ENCODE measurements around the gene DNMBP.

The DNMBP gene

GRCh38 chr10:100009793-100010676 lies at the start of gene DNMBP:
Gene DNMBP, minus strand, starts transcription at chr10:100009947. Its CDS starts 37,823 bp downstream, at chr10:99972124.
- peak; percentile 83 for DNase-seq (ENCODE audit: low read depth)

- DNase-seq (ENCODE audit: low read depth), result no peak
Observed at GRCh38 chr10:100057948-100058347, 48.2 kb upstream of the DNMBP start.

- DNase-seq (ENCODE audit: low read depth), result no peak
Observed at GRCh38 chr10:100053686-100054460, 44.1 kb upstream of the DNMBP start.

GRCh38 chr10:100046021-100046486 lies 36.3 kb upstream of the DNMBP start:
- peak; percentile 83 for DNase-seq (ENCODE audit: low read depth)

GRCh38 chr10:100045592-100045991 lies 35.8 kb upstream of the DNMBP start:
- peak; percentile 25 for DNase-seq (ENCODE audit: low read depth)

GRCh38 chr10:100043796-100044195 lies 34.0 kb upstream of the DNMBP start:
- peak; percentile 43 for DNase-seq (ENCODE audit: low read depth)

- no peak for DNase-seq (ENCODE audit: low read depth)
Observed at GRCh38 chr10:100043344-100043743, 33.6 kb upstream of the DNMBP start.

GRCh38 chr10:100041306-100042002 lies 31.7 kb upstream of the DNMBP start:
- DNase-seq (ENCODE audit: low read depth), result no peak

- DNase-seq (ENCODE audit: low read depth), result no peak
Observed at GRCh38 chr10:100038561-100039071, 28.9 kb upstream of the DNMBP start.

- peak; percentile 12 for DNase-seq (ENCODE audit: low read depth)
Observed at GRCh38 chr10:100037758-100038315, 28.1 kb upstream of the DNMBP start.

GRCh38 chr10:100036850-100037249 lies 27.1 kb upstream of the DNMBP start:
- no peak for DNase-seq (ENCODE audit: low read depth)

GRCh38 chr10:100033766-100034418 lies 24.1 kb upstream of the DNMBP start:
- no peak for DNase-seq (ENCODE audit: low read depth)

- DNase-seq (ENCODE audit: low read depth), result peak; percentile 53
Observed at GRCh38 chr10:100027416-100027815, 17.7 kb upstream of the DNMBP start.

- DNase-seq (ENCODE audit: low read depth), result no peak
Observed at GRCh38 chr10:100025576-100025975, 15.8 kb upstream of the DNMBP start.

GRCh38 chr10:100024748-100025147 lies 15.0 kb upstream of the DNMBP start:
- no peak for DNase-seq (ENCODE audit: low read depth)

GRCh38 chr10:100022403-100022802 lies 12.7 kb upstream of the DNMBP start:
- peak; percentile 81 for DNase-seq (ENCODE audit: low read depth)

- DNase-seq (ENCODE audit: low read depth), result no peak
Observed at GRCh38 chr10:100021322-100021721, 11.6 kb upstream of the DNMBP start.

- DNase-seq (ENCODE audit: low read depth), result no peak
Observed at GRCh38 chr10:100020886-100021253, 11.1 kb upstream of the DNMBP start.

GRCh38 chr10:100020142-100020885 lies 10.6 kb upstream of the DNMBP start:
- DNase-seq (ENCODE audit: low read depth), result no peak

- no peak for DNase-seq (ENCODE audit: low read depth)
Observed at GRCh38 chr10:100019787-100020141, 10.0 kb upstream of the DNMBP start.

Measured in iris pigment epithelial cell (primary cell).